ENCODE results near the gene TRABD2B.

DNA sequence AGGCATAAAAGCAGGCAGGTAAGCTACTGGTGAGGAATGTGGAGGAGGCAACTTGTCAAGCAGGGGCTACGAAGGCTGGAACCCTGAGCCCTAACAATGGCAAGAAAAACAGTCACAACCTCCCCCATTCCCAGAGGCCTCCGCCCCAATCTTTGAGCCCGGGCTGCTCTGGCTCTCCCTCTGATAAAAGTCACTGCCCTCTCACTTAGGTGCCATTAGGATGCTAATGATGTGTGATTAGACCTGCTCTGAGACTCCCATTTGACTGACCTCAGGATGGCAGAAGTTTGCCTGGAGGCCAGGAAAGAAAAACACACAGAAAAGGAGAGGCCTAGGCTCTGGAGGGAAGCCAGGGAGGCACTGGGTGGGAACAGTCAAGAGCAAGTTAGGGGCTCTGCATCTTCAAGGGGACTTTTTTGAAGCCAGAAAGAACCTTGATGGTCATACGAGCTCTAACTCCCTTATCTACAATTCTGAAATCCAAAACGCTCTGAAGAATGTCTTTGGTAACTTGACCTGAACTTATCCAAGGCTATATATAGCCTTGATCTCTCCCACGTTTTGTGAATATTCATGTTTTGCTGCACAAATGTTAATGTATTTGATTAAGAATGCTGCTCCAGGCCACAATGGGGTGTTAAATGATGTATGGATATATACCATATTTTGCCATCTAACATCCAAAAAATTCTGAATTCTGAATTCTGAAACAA is 98.9 kb downstream of the TRABD2B start:
- TF ChIP-seq CTCF (IDR thresholded peaks at IDR 0.05) (no peak), ZFX (IDR thresholded peaks at IDR 0.05; ENCODE audit: borderline replicate concordance) (no peak)
